Bronchial epithelial cell (primary cell): Measurements from ENCODE around the gene GAS2L3. TPM values are rescaled to one million over a fixed set of nuclear protein-coding genes. Genes with fewer than 3 reads are reported as not detected.

Experiments used
- DNase-seq: peaks from one replicate; pipeline ENCODE4 v3.0.0-alpha.2; 2010; ENCODE audit warnings: low read depth
- FAIRE-seq: peaks from 2 replicates; lab custom pipeline; 2011; peaks lifted over from hg19 to GRCh38; lab: Jason Lieb, UNC
- H3K27me3 ChIP-seq: 2 replicates; pipeline ENCODE4 v1.5.1; 2011; ENCODE audit warnings: low read length; ENCODE audit not compliant: control insufficient read depth, insufficient read depth
- H3K36me3 ChIP-seq: 2 replicates; pipeline ENCODE4 v1.5.1; 2011; ENCODE audit warnings: low read length; ENCODE audit not compliant: control insufficient read depth, insufficient read depth
- H3K4me3 ChIP-seq: 2 replicates; pipeline ENCODE4 v1.5.1; 2011; ENCODE audit warnings: mild to moderate bottlenecking, low read depth, low read length, control low read depth
- CTCF ChIP-seq: IDR thresholded peaks from 2 replicates; pipeline ENCODE4 v1.5.1; 2011; ENCODE audit warnings: mild to moderate bottlenecking, moderate library complexity, low read length, control low read depth, inconsistent platforms; ENCODE audit not compliant: insufficient read depth, severe bottlenecking
- total RNA-seq: library from RNA; depleted of rRNA; stranded (reverse); fragments of >200 nt; gene quantifications from 2 replicates; pipeline ENCODE4 v1.2.1, GENCODE V29; 2014

The GAS2L3 gene
- total RNA-seq, 1 donor from 2014 or later = 0.53 TPM

GRCh38 chr12:100566887-100567637, 6.4 kb upstream of the GAS2L3 start:
- peak; percentile 28 for DNase-seq
- Histone ChIP-seq H3K4me3 (no peak overlapping the region), H3K27me3 (no peaks in the 10 kb centered on the region), H3K36me3 (no peaks in the 10 kb centered on the region)
- TF ChIP-seq CTCF = no peak
- no peak for FAIRE-seq

GRCh38 chr12:100567945-100568344, 5.5 kb upstream of the GAS2L3 start:
- Histone ChIP-seq H3K36me3 (no peaks in the 10 kb centered on the region), H3K27me3 (no peaks in the 10 kb centered on the region), H3K4me3 (no peak overlapping the region)
- TF ChIP-seq CTCF = no peak
- DNase-seq (peak; percentile 25), FAIRE-seq (no peak)

- FAIRE-seq = no peak
- no peak for DNase-seq
- Histone ChIP-seq H3K4me3 (no peak overlapping the region), H3K27me3 (no peaks in the 10 kb centered on the region), H3K36me3 (no peaks in the 10 kb centered on the region)
- TF ChIP-seq CTCF = no peak
These were observed 1.3 kb upstream of the GAS2L3 start for GRCh38 chr12:100572184-100572583.

- no peaks in the 10 kb centered on the region for H3K27me3 ChIP-seq
- DNase-seq (peak; percentile 78), FAIRE-seq (no peak)
- H3K4me3 ChIP-seq = peak overlapping the region; percentile 63
- TF ChIP-seq CTCF = no peak
- no peaks in the 10 kb centered on the region for H3K36me3 ChIP-seq
These were observed 947 bp downstream of the GAS2L3 start for GRCh38 chr12:100574187-100575074.

GRCh38 chr12:100576331-100577036, 3.0 kb downstream of the GAS2L3 start:
- FAIRE-seq (no peak), DNase-seq (peak; percentile 89)
- Histone ChIP-seq H3K27me3 (no peaks in the 10 kb centered on the region), H3K36me3 (no peaks in the 10 kb centered on the region), H3K4me3 (no peak overlapping the region)
- no peak for TF ChIP-seq CTCF
